ENCODE measurements around the gene SYT5.
"Not testable (repeated sequence)": the region's sequence is repeated elsewhere in the genome, so short reads cannot be mapped to it uniquely, and the experiment has no call there.

Gene SYT5

GRCh38 chr19:55157064-55157908, 22.8 kb downstream of the SYT5 start, which contains the start of gene TNNI3:
Gene TNNI3, minus strand, starts transcription at chr19:55157732. Its CDS starts 143 bp downstream, at chr19:55157589.
- FAIRE-seq: no peak
- TF ChIP-seq CTCF (IDR thresholded peaks at IDR 0.05; ENCODE audit: insufficient read depth, missing control alignments): no peak
- no peak for DNase-seq (ENCODE audit: insufficient read length, low spot score)

- FAIRE-seq (no peak), DNase-seq (ENCODE audit: insufficient read length, low spot score) (no peak)
- TF ChIP-seq CTCF (IDR thresholded peaks at IDR 0.05; ENCODE audit: insufficient read depth, missing control alignments): no peak
Measured at GRCh38 chr19:55156202-55157063, 23.7 kb downstream of the SYT5 start.

GRCh38 chr19:55155784-55156183, 24.3 kb downstream of the SYT5 start:
- FAIRE-seq: not testable (repeated sequence)

GRCh38 chr19:55153652-55154264, 26.3 kb downstream of the SYT5 start:
- FAIRE-seq: no peak

More at GRCh38 chr19:55155784-55156183, 24.3 kb downstream of the SYT5 start:
- DNase-seq (ENCODE audit: insufficient read length, low spot score): not testable (repeated sequence)

GRCh38 chr19:55152017-55152416, 28.1 kb downstream of the SYT5 start:
- DNase-seq (ENCODE audit: insufficient read length, low spot score) (no peak), FAIRE-seq (no peak)
- no peak for TF ChIP-seq CTCF (IDR thresholded peaks at IDR 0.05; ENCODE audit: insufficient read depth, missing control alignments)

More at GRCh38 chr19:55153652-55154264, 26.3 kb downstream of the SYT5 start:
- DNase-seq (ENCODE audit: insufficient read length, low spot score): no peak
- TF ChIP-seq CTCF (IDR thresholded peaks at IDR 0.05; ENCODE audit: insufficient read depth, missing control alignments): no peak

- FAIRE-seq (no peak), DNase-seq (ENCODE audit: insufficient read length, low spot score) (no peak)
- TF ChIP-seq CTCF (IDR thresholded peaks at IDR 0.05; ENCODE audit: insufficient read depth, missing control alignments): no peak
Measured at GRCh38 chr19:55149078-55150003, 30.7 kb downstream of the SYT5 start, which contains the start of gene TNNT1. Gene TNNT1, minus strand, starts transcription at chr19:55149206. Its CDS starts 2,049 bp downstream, at chr19:55147157.

Data from D721Med (cell line).